Thyroid gland (tissue), 4 donors: Measurements from ENCODE around the gene ADRA2B. TPM values are rescaled to one million over a fixed set of nuclear protein-coding genes. Genes with fewer than 3 reads are reported as not detected.

ENCODE experiments used
- DNase-seq, 2 donors: peaks; one replicate each; pipeline ENCODE4 v3.0.0-alpha.2; 2019
- H3K27ac ChIP-seq, 3 donors: fragments of 200-600 bp; sonication (generic); 1 replicate in 2 of 3; 2 replicates in 1 of 3; pipeline ENCODE4 v1.5.1; 2016 to 2019; ENCODE audit warnings: mild to moderate bottlenecking in 1 of 3, moderate library complexity in 1 of 3
- H3K27me3 ChIP-seq: fragments of 200-600 bp; sonication (generic); one replicate; pipeline ENCODE4 v1.5.1; 2019
- H3K36me3 ChIP-seq, 2 donors: fragments of 200-600 bp; sonication (generic); one replicate each; pipeline ENCODE4 v1.5.1; 2016 to 2019
- H3K4me1 ChIP-seq, 2 donors: fragments of 200-600 bp; sonication (generic); one replicate each; pipeline ENCODE4 v1.5.1; 2017 to 2019
- H3K4me3 ChIP-seq, 3 donors: fragments of 200-600 bp; sonication (generic); replicated peaks in 1 of 3; 1 replicate in 2 of 3; 2 replicates in 1 of 3; pipeline ENCODE4 v1.5.1; 2016; ENCODE audit warnings: mild to moderate bottlenecking in 1 of 3
- H3K9me3 ChIP-seq: fragments of 200-600 bp; sonication (generic); one replicate; pipeline ENCODE4 v1.5.1; 2017
- POLR2A ChIP-seq, 2 donors: fragments of 450-650 bp; IDR thresholded peaks; one replicate each; pipeline ENCODE4 v1.6.1; 2017; ENCODE audit warnings: antibody characterized with exemption in 2 of 2, mild to moderate bottlenecking in 2 of 2, moderate library complexity in 1 of 2
- WGBS, 2 donors: methylation state at CpG; one replicate each; pipeline ENCODE4 v1.1.5; 2017; 5-methylcytosine and 5-hydroxymethylcytosine counted together
- intact Hi-C: fragments of 100-400 bp; cut with DNase I; formaldehyde crosslinking; loops from one replicate; pipeline ENCODE4 v1.15.1; 2023
- total RNA-seq, 4 donors: library from RNA; depleted of rRNA; stranded (reverse); fragments of >200 nt; gene quantifications; one replicate each; pipeline ENCODE4 v1.2.3, GENCODE V29; 2016
- TF ChIP-seq, protein P1 (sequence below), 6 experiments: fragments of 200-600 bp in 3 of 6; fragments of 450-650 bp in 3 of 6; sonication (generic) in 3 of 6; IDR thresholded peaks; one replicate each; pipeline ENCODE4 v1.5.1; 2016 to 2019; ENCODE audit warnings: antibody characterized with exemption in 6 of 6, mild to moderate bottlenecking in 2 of 6, inconsistent platforms in 1 of 6, moderate library complexity in 1 of 6

ADRA2B gene
- total RNA-seq, 4 donors from 2014 or later: 0.13 to 2.1 (median 1.0) TPM

DNA sequence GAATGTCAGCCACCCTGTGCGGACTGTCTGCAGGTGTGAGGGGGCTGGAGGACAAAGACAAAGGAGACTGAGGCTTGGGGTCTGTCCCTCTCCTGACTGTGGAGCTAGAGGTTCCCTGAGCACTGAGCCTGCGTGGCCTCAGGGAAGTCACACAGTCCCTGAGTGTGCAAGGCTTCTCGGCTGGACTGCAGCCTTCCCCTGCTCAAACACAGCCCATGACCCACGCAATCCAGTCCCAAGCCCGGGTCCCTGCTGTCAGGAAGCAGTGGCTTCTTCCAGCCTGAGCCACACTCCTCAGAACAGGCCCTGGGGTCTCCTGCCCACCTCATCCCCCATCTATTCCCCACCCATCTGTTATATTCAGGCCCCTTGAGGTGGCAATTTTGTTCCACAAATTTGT is 19.2 kb upstream of the ADRA2B start:
- no peak for DNase-seq
- Histone ChIP-seq H3K27me3 (no peaks in the 10 kb centered on the region), H3K27ac (no peak overlapping the region), H3K9me3 (no peaks in the 10 kb centered on the region), H3K36me3 (no peaks in the 10 kb centered on the region), H3K4me3 (no peak overlapping the region), H3K4me1 (no peaks in the 10 kb centered on the region)
- TF ChIP-seq, protein P1, sequence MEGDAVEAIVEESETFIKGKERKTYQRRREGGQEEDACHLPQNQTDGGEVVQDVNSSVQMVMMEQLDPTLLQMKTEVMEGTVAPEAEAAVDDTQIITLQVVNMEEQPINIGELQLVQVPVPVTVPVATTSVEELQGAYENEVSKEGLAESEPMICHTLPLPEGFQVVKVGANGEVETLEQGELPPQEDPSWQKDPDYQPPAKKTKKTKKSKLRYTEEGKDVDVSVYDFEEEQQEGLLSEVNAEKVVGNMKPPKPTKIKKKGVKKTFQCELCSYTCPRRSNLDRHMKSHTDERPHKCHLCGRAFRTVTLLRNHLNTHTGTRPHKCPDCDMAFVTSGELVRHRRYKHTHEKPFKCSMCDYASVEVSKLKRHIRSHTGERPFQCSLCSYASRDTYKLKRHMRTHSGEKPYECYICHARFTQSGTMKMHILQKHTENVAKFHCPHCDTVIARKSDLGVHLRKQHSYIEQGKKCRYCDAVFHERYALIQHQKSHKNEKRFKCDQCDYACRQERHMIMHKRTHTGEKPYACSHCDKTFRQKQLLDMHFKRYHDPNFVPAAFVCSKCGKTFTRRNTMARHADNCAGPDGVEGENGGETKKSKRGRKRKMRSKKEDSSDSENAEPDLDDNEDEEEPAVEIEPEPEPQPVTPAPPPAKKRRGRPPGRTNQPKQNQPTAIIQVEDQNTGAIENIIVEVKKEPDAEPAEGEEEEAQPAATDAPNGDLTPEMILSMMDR (IDR thresholded peaks at IDR 0.05): no peak
- TF ChIP-seq POLR2A (IDR thresholded peaks at IDR 0.05): no peak
- intact Hi-C loops: loop anchor here (5.0 kb wide), 1 partner anchor 37 kb away; no protein-coding TSS in a partner anchor
- WGBS, 2 donors: 62 to 73% methylated on average over 4 to 5 of the region's 5 CpGs

DNA sequence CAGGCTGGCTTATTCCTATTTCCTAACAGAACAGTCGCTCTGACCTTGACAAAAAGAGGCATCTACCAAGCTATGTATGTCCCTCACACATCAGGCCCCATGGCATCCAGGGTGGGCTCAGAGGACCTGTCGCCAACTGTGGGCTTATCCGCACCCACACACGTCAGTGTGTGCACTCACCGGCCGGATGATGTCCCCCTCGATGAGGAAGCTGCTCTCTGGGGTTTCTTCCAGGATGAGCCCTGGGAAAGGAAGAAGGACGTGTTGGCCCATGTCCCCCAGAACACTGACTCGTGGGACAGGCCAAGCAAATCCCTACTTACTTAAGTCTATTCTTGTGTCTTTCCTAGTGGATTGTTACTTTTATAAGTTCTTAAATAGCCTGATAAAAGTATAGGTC is 18.8 kb upstream of the ADRA2B start:
- WGBS, 2 donors: 83% methylated on average over 8 to 9 of the region's 9 CpGs
- Histone ChIP-seq H3K4me1 (no peaks in the 10 kb centered on the region), H3K36me3 (no peaks in the 10 kb centered on the region), H3K27me3 (no peaks in the 10 kb centered on the region), H3K9me3 (no peaks in the 10 kb centered on the region), H3K27ac (no peak overlapping the region), H3K4me3 (no peak overlapping the region)
- no peak for DNase-seq
- TF ChIP-seq, protein P1 (IDR thresholded peaks at IDR 0.05): no peak
- TF ChIP-seq POLR2A (IDR thresholded peaks at IDR 0.05): no peak
- intact Hi-C loops: loop anchor here (5.0 kb wide), 1 partner anchor 37 kb away; no protein-coding TSS in a partner anchor

DNA sequence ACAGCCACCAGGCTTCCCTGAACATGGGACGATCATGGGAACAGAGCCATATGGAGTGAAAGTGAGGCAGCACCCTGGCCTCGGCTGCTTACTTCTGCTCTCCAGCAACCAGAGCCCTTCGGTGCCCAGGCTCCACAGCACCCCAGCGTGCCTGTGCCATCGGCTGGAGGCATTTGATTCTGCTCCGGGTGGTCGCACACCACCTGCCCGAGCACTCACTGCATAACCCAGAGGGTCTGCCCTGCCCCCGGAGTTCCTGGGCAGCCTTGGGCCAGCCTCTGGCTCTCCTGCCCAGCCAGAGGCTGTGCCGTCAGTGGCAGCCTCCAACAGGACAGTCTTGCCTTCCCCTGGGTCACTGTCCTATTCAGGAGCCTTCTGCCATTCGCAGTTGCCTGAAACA is 18.1 kb upstream of the ADRA2B start:
- no peaks in the 10 kb centered on the region for H3K4me1 ChIP-seq
- intact Hi-C loops: no loop called here
- 69 to 75% methylated on average over 9 to 11 of the region's 11 CpGs for WGBS, 2 donors
- TF ChIP-seq, protein P1 (IDR thresholded peaks at IDR 0.05): no peak
- no peaks in the 10 kb centered on the region for H3K36me3 ChIP-seq
- DNase-seq: no peak
- H3K9me3 ChIP-seq: no peaks in the 10 kb centered on the region
- H3K4me3 ChIP-seq: no peak overlapping the region
- no peak overlapping the region for H3K27ac ChIP-seq
- H3K27me3 ChIP-seq: no peaks in the 10 kb centered on the region

DNA sequence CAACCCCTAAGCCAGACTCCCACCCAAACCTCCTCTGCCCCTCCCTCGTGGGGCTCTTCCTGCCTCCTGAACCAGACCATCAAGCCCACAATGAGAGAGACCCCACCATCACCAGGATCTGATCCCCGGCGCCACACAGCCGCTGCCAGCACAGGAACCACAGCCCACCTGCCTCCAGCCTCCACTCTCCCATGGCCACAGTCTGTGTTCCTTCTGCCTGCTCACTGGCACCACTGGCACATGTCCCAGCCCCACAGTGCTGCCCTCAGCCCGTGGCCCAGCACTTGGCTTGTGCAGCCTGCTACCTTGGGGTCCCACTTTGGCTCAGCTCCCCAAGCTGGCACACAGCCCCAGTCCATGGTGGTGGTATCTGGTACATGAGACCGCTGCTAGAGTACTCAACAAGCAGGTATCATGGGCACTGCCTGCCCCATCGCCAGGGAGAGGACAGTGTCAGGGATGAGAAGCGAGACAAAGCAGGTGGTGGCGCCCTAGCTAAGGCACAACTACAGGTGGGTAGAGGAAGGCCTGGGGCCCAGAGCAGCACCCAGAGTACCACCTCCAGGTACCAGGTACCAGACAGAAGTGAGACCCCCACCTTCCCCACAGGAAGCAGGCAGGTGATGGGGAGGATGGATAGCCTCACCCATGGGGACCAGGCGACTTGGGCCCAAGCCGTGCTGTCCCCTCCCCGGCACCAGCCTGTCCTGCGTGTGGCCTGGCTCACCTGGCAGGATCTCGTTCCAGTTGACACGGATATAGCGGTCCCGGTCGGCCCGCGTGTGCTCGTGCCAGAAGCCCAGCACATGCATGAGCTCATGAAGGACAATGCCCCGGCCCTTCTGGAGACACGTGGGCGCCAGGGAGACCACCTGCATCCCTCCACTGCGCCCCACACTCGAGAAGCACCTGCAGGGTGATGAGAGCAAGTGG is 15.7 kb upstream of the ADRA2B start:
- TF ChIP-seq, protein P1 (IDR thresholded peaks at IDR 0.05): no peak
- intact Hi-C loops: no loop called here
- Histone ChIP-seq H3K9me3 (no peaks in the 10 kb centered on the region), H3K27ac (no peak overlapping the region), H3K4me1 (no peaks in the 10 kb centered on the region), H3K27me3 (no peaks in the 10 kb centered on the region), H3K4me3 (no peak overlapping the region), H3K36me3 (no peaks in the 10 kb centered on the region)
- WGBS, 2 donors: 92 to 97% methylated on average over 22 to 26 of the region's 26 CpGs
- DNase-seq: no peak

DNA sequence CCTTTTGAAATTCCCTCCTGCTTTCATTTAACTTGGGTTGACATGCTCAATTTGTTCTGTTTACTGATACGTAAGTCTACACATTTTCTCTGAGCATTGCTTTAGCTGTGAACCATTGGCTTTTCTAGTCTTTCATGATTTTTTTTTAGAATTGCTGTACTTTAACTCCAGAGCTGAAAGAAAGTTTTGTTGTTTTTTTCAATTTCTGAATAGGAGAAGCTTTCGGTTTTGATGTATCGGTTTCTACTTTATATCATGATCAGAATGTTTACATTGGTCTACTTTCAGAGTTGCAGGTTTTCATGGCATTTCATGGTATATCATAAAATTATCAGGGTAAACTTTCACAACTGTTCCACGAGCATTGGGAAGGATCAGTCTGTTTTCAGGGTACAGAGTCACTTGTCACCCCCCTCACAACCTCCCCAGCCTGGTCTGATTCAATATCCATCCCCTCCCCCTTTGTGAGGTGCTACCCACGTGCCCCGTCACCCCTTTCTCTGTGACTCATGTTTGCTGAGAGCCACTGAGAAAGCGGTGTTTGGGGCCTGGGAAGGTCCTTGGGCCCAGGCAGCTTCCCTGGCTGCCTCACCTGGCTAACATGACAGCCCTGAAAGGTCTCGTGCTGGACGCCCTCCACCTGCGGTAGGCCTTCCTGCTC is 14.9 kb upstream of the ADRA2B start:
- Histone ChIP-seq H3K27me3 (no peaks in the 10 kb centered on the region), H3K4me3 (no peak overlapping the region), H3K27ac (no peak overlapping the region), H3K4me1 (no peaks in the 10 kb centered on the region), H3K9me3 (no peaks in the 10 kb centered on the region), H3K36me3 (no peaks in the 10 kb centered on the region)
- 81 to 90% methylated on average over 10 of the region's 10 CpGs for WGBS, 2 donors
- TF ChIP-seq, protein P1 (IDR thresholded peaks at IDR 0.05): no peak
- no peak for TF ChIP-seq POLR2A (IDR thresholded peaks at IDR 0.05)
- no peak for DNase-seq
- intact Hi-C loops: no loop called here
